GM23338 (cell line): ENCODE measurements around the gene PHAF1.

Experiments
- CREB1 ChIP-seq: fragments of 250-450 bp; sonication (Bioruptor Pico); IDR thresholded peaks from 2 replicates; pipeline ENCODE4 v1.5.0; 2020; ENCODE audit warnings: low read depth, mild to moderate bottlenecking, moderate library complexity
- EZH2 ChIP-seq: fragments of 200-600 bp; sonication (generic); IDR thresholded peaks from one replicate; pipeline ENCODE4 v1.8.0; 2017; ENCODE audit warnings: antibody characterized with exemption, mild to moderate bottlenecking, low read depth; ENCODE audit not compliant: unreplicated experiment
- EZH2phosphoT487 ChIP-seq: fragments of 200-600 bp; sonication (generic); IDR thresholded peaks from one replicate; pipeline ENCODE4 v1.8.1; 2018; ENCODE audit warnings: antibody characterized with exemption; ENCODE audit not compliant: unreplicated experiment
- JUNB ChIP-seq: IDR thresholded peaks from one replicate; pipeline ENCODE4 v1.6.1; 2016; ENCODE audit warnings: antibody characterized with exemption; ENCODE audit not compliant: unreplicated experiment
- NANOG ChIP-seq: IDR thresholded peaks from 2 replicates; pipeline ENCODE4 v1.6.1; 2016; ENCODE audit warnings: antibody characterized with exemption, borderline replicate concordance
- POLR2AphosphoS5 ChIP-seq: IDR thresholded peaks from 2 replicates; pipeline ENCODE4 v1.6.1; 2016; ENCODE audit warnings: antibody characterized with exemption, low read depth
- ZNF114 ChIP-seq: fragments of 250-450 bp; sonication (Bioruptor Pico); IDR thresholded peaks from 2 replicates; pipeline ENCODE4 v1.5.0; 2020; ENCODE audit warnings: mild to moderate bottlenecking, moderate library complexity
- TF ChIP-seq, protein P1 (sequence below), 2 experiments: fragments of 200-600 bp in 1 of 2; sonication (generic) in 1 of 2; conservative IDR thresholded peaks; 2 replicates each; pipeline versions ENCODE4 v1.5.1 to v1.6.1; 2016 to 2017; ENCODE audit warnings: antibody characterized with exemption in 2 of 2, low read depth in 2 of 2, mild to moderate bottlenecking in 2 of 2, moderate library complexity in 1 of 2
- TF ChIP-seq, protein P2 (sequence below): IDR thresholded peaks from one replicate; pipeline ENCODE4 v1.6.1; 2018; ENCODE audit warnings: antibody characterized with exemption; ENCODE audit not compliant: unreplicated experiment

DNA sequence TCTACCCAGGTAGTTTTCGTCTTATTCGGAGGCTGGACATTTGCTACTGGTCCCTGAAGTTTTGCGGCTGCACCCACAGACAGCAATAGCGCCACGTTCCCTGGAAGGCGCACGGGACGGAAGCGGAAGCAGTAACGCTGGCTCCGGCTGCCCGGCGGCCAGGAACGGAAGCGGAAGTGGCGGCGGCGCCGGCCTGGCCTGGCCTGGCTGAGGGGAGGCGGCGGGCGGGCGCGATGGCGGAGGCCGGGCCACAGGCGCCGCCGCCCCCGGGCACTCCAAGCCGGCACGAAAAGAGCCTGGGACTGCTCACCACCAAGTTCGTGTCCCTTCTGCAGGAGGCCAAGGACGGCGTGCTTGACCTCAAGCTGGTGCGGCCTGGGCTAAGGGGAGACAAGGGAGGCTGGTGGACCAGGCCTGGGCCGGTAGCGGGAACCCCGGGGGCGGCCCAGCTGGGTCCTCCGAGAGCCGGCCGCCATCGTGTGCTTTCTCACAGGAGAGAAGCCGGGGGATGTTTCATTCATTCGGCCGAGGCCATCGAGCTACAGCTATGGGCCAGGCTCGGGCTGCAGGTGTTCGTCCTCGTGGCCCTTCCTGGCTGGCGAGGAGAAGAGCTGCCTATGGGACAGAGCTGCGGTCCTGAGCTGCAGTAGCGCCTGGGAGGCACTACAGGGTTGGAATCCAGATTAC is 82.4 kb downstream of the PHAF1 start, which contains the start of gene E2F4:
- TF ChIP-seq, protein P1, sequence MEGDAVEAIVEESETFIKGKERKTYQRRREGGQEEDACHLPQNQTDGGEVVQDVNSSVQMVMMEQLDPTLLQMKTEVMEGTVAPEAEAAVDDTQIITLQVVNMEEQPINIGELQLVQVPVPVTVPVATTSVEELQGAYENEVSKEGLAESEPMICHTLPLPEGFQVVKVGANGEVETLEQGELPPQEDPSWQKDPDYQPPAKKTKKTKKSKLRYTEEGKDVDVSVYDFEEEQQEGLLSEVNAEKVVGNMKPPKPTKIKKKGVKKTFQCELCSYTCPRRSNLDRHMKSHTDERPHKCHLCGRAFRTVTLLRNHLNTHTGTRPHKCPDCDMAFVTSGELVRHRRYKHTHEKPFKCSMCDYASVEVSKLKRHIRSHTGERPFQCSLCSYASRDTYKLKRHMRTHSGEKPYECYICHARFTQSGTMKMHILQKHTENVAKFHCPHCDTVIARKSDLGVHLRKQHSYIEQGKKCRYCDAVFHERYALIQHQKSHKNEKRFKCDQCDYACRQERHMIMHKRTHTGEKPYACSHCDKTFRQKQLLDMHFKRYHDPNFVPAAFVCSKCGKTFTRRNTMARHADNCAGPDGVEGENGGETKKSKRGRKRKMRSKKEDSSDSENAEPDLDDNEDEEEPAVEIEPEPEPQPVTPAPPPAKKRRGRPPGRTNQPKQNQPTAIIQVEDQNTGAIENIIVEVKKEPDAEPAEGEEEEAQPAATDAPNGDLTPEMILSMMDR (conservative IDR thresholded peaks at IDR 0.05; ENCODE audit: low read depth in 2 of 2): no peak
- TF ChIP-seq POLR2AphosphoS5 (peak; percentile 73), ZNF114 (CRISPR knock-in tag) (no peak), EZH2 (no peak), EZH2phosphoT487 (no peak), NANOG (no peak), CREB1 (CRISPR knock-in tag) (no peak), JUNB (peak; percentile 100)
- TF ChIP-seq, protein P2, sequence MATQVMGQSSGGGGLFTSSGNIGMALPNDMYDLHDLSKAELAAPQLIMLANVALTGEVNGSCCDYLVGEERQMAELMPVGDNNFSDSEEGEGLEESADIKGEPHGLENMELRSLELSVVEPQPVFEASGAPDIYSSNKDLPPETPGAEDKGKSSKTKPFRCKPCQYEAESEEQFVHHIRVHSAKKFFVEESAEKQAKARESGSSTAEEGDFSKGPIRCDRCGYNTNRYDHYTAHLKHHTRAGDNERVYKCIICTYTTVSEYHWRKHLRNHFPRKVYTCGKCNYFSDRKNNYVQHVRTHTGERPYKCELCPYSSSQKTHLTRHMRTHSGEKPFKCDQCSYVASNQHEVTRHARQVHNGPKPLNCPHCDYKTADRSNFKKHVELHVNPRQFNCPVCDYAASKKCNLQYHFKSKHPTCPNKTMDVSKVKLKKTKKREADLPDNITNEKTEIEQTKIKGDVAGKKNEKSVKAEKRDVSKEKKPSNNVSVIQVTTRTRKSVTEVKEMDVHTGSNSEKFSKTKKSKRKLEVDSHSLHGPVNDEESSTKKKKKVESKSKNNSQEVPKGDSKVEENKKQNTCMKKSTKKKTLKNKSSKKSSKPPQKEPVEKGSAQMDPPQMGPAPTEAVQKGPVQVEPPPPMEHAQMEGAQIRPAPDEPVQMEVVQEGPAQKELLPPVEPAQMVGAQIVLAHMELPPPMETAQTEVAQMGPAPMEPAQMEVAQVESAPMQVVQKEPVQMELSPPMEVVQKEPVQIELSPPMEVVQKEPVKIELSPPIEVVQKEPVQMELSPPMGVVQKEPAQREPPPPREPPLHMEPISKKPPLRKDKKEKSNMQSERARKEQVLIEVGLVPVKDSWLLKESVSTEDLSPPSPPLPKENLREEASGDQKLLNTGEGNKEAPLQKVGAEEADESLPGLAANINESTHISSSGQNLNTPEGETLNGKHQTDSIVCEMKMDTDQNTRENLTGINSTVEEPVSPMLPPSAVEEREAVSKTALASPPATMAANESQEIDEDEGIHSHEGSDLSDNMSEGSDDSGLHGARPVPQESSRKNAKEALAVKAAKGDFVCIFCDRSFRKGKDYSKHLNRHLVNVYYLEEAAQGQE: no peak
